HepG2 (cell line): ENCODE measurements around the gene OLR1. TPM values are rescaled to one million over a fixed set of nuclear protein-coding genes. Genes with fewer than 3 reads are reported as not detected.

ENCODE experiments used
- ATAC-seq: fragments of 200-7000 bp; cut with Tn5 transposase; 3 replicates; pipeline ENCODE4 v1.9.1; 2020; ENCODE audit warnings: mild to moderate bottlenecking, moderate library complexity
- BruUV-seq: library from RNA; stranded (reverse); fragments of 400-500 nt; replicated peaks from 2 replicates; lab custom pipeline; 2021; lab: Mats Ljungman, UMichigan
- CTCF ChIA-PET: fragments of 300-600 bp; formaldehyde crosslinking; extraction: SDS; loops from one replicate; lab custom pipeline; 2021; ENCODE audit warnings: low total read pairs, inconsistent platforms, low intra/inter-chr PET ratio; lab: Yijun Ruan, JAX
- POLR2A ChIA-PET: fragments of 350-600 bp; sonication (Branson Sonifier 250); formaldehyde crosslinking; loops from one replicate; lab custom pipeline; 2020; ENCODE audit warnings: antibody characterized with exemption, inconsistent platforms; lab: Yijun Ruan, JAX
- DNase-seq: peaks from one replicate; pipeline ENCODE4 v3.0.0-alpha.2; 2015; ENCODE audit warnings: low spot score
- FAIRE-seq: peaks from 3 replicates; lab custom pipeline; 2011; peaks lifted over from hg19 to GRCh38; lab: Jason Lieb, UNC
- H2AFZ ChIP-seq: one replicate; pipeline ENCODE4 v1.6.1; 2011; ENCODE audit warnings: low read length, inconsistent platforms
- H3K27ac ChIP-seq: fragments of 300-600 bp; 3 replicates; pipeline ENCODE4 v1.8.0; 2011; ENCODE audit warnings: mixed run types, mild to moderate bottlenecking, mixed read lengths, low read length, inconsistent platforms; ENCODE audit not compliant: insufficient read depth; ENCODE audit errors: extremely low read length
- H3K27me3 ChIP-seq, 2 experiments: fragments of 200-600 bp in 1 of 2; 2 replicates in 1 of 2; 3 replicates in 1 of 2; pipeline versions ENCODE4 v1.6.0 to v1.8.0; 2011; ENCODE audit warnings: low read length in 2 of 2, mild to moderate bottlenecking in 2 of 2, moderate library complexity in 2 of 2, inconsistent platforms in 1 of 2; ENCODE audit not compliant: insufficient read depth in 2 of 2, control insufficient read depth in 1 of 2
- H3K36me3 ChIP-seq, 2 experiments: fragments of 200-600 bp in 1 of 2; replicated peaks in 1 of 2; 2 replicates in 1 of 2; 3 replicates in 1 of 2; pipeline versions ENCODE4 v1.5.1 to v1.8.0; 2011; ENCODE audit warnings: low read length in 2 of 2, inconsistent platforms in 1 of 2; ENCODE audit not compliant: insufficient read depth in 2 of 2, control insufficient read depth in 1 of 2
- H3K4me1 ChIP-seq: 2 replicates; pipeline ENCODE4 v1.5.1; 2012; ENCODE audit warnings: low read length, inconsistent platforms; ENCODE audit not compliant: insufficient read depth
- H3K4me2 ChIP-seq: 2 replicates; pipeline ENCODE4 v1.6.0; 2011; ENCODE audit warnings: low read depth, low read length, inconsistent platforms
- H3K4me3 ChIP-seq, 3 experiments: fragments of 200-600 bp in 1 of 3; sonication (generic), shearing (Covaris generic) in 1 of 3; replicated peaks in 1 of 3; 2 replicates each; pipeline ENCODE4 v1.5.1; 2011 to 2016; ENCODE audit warnings: low read length in 3 of 3, inconsistent platforms in 2 of 3, low read depth in 2 of 3, mild to moderate bottlenecking in 2 of 3, control low read depth in 1 of 3, mixed read lengths in 1 of 3; ENCODE audit not compliant: insufficient read depth in 1 of 3
- H3K79me2 ChIP-seq: one replicate; pipeline ENCODE4 v1.6.1; 2011; ENCODE audit warnings: low read length, inconsistent platforms; ENCODE audit not compliant: insufficient read depth
- H3K9ac ChIP-seq: 2 replicates; pipeline ENCODE4 v1.6.0; 2011; ENCODE audit warnings: mild to moderate bottlenecking, low read depth, low read length, inconsistent platforms; ENCODE audit not compliant: insufficient read depth
- H3K9me3 ChIP-seq: 2 replicates; pipeline ENCODE4 v1.5.1; 2012; ENCODE audit warnings: mild to moderate bottlenecking, low read length
- H4K20me1 ChIP-seq: 2 replicates; pipeline ENCODE4 v1.6.0; 2011; ENCODE audit warnings: inconsistent platforms, mild to moderate bottlenecking, low read length, moderate library complexity; ENCODE audit not compliant: insufficient read depth
- AGO1 ChIP-seq: fragments of 200-400 bp; formaldehyde crosslinking; IDR thresholded peaks from 2 replicates; pipeline ENCODE4 v1.6.1; 2017; ENCODE audit warnings: mild to moderate bottlenecking, low read depth, low read length, moderate library complexity; ENCODE audit not compliant: poor library complexity, severe bottlenecking
- ATF7-NPFF ChIP-seq: sonication (generic); formaldehyde crosslinking; IDR thresholded peaks from 2 replicates; pipeline ENCODE4 v1.8.1; 2023; ENCODE audit warnings: mild to moderate bottlenecking, low read depth, missing genetic modification reagents, moderate library complexity
- JUN ChIP-seq: sonication (generic); formaldehyde crosslinking; IDR thresholded peaks from 2 replicates; pipeline ENCODE4 v1.4.0; 2020; ENCODE audit warnings: mild to moderate bottlenecking, missing genetic modification reagents
- KMT2A ChIP-seq: sonication (generic); formaldehyde crosslinking; IDR thresholded peaks from 2 replicates; pipeline ENCODE4 v1.4.0; 2020; ENCODE audit warnings: missing genetic modification reagents
- NFE2L2 ChIP-seq: fragments of 150-350 bp; IDR thresholded peaks from 2 replicates; pipeline ENCODE4 v1.6.1; 2014; ENCODE audit warnings: low read length
- POLR2A ChIP-seq, 2 experiments: IDR thresholded peaks; 2 replicates each; pipeline ENCODE4 v1.6.1; 2011; ENCODE audit warnings: low read depth in 2 of 2, low read length in 2 of 2, mild to moderate bottlenecking in 1 of 2, moderate library complexity in 1 of 2; ENCODE audit not compliant: insufficient read depth in 1 of 2
- SCMH1 ChIP-seq: sonication (generic); formaldehyde crosslinking; IDR thresholded peaks from 2 replicates; pipeline ENCODE4 v1.9.0; 2021; ENCODE audit warnings: missing genetic modification reagents, mild to moderate bottlenecking, borderline replicate concordance
- ZFAT ChIP-seq: sonication (generic); formaldehyde crosslinking; conservative IDR thresholded peaks from 2 replicates; pipeline ENCODE4 v1.8.1; 2023; ENCODE audit warnings: missing genetic modification reagents, inconsistent platforms
- ZNF180 ChIP-seq: sonication (generic); formaldehyde crosslinking; IDR thresholded peaks from 2 replicates; pipeline ENCODE4 v1.4.0; 2020; ENCODE audit warnings: low read depth, missing genetic modification reagents, borderline replicate concordance
- ZNF253 ChIP-seq: sonication (generic); formaldehyde crosslinking; IDR thresholded peaks from 2 replicates; pipeline ENCODE4 v1.8.0; 2022; ENCODE audit warnings: mild to moderate bottlenecking, missing genetic modification reagents, borderline replicate concordance
- ZNF354B ChIP-seq: sonication (generic); formaldehyde crosslinking; IDR thresholded peaks from 2 replicates; pipeline ENCODE4 v1.8.0; 2022; ENCODE audit warnings: mild to moderate bottlenecking, missing genetic modification reagents
- ZNF562 ChIP-seq: sonication (generic); formaldehyde crosslinking; IDR thresholded peaks from 2 replicates; pipeline ENCODE4 v1.8.0; 2022; ENCODE audit warnings: missing genetic modification reagents, borderline replicate concordance
- WGBS: methylation state at CpG from one replicate; pipeline ENCODE4 v1.1.6; 2017; ENCODE audit warnings: low lambda C conversion rate; 5-methylcytosine and 5-hydroxymethylcytosine counted together
- in situ Hi-C: cut with HindIII; loops from 2 replicates; pipeline ENCODE4 v1.10.0; 2017; ENCODE audit warnings: low pct_unique_long_range_greater_than_20kb; ENCODE audit not compliant: extremely low pct_ligation_motif_present
- intact Hi-C: fragments of 100-400 bp; cut with micrococcal nuclease; formaldehyde crosslinking; loops from one replicate; pipeline ENCODE4 v1.10.0; 2022; ENCODE audit not compliant: unreplicated experiment
- polyA plus RNA-seq, 8 experiments: library from polyadenylated mRNA; depleted of rRNA in 3 of 8; stranded (reverse) in 7 of 8; unstranded in 1 of 8; fragments of >200 nt; fragmentation: Illumina TruSeq in 4 of 8; extraction: Trizol in 4 of 8; gene quantifications; 2 replicates each; pipeline versions ENCODE4 v1.2.1 to v1.2.3, GENCODE V29; 2011 to 2016; ENCODE audit warnings: low read depth in 4 of 8, missing spikeins in 1 of 8, mixed read lengths in 1 of 8; ENCODE audit not compliant: insufficient read depth in 1 of 8
- total RNA-seq, 5 experiments: library from RNA; depleted of rRNA; stranded (reverse); fragments of >200 nt; fragmentation: Illumina TruSeq; extraction: Trizol; gene quantifications; 2 replicates each; pipeline ENCODE4 v1.2.3, GENCODE V29; 2016; ENCODE audit warnings: low read depth in 1 of 5
- TF ChIP-seq, protein P1 (sequence below), 2 experiments: IDR thresholded peaks; 2 replicates each; pipeline ENCODE4 v1.6.1; 2011 to 2012; ENCODE audit warnings: low read length in 2 of 2, borderline replicate concordance in 1 of 2, low read depth in 1 of 2, mild to moderate bottlenecking in 1 of 2, moderate library complexity in 1 of 2
- TF ChIP-seq, protein P2 (sequence below): sonication (generic); formaldehyde crosslinking; IDR thresholded peaks from 2 replicates; pipeline ENCODE4 v1.4.0; 2020; ENCODE audit warnings: mild to moderate bottlenecking, missing genetic modification reagents, borderline replicate concordance

OLR1 gene
- total and polyA plus RNA-seq, 2 of the 13 experiments (the other 11 are each of a cell fraction or from before 2014, with no cell fraction given), result not detected

DNA sequence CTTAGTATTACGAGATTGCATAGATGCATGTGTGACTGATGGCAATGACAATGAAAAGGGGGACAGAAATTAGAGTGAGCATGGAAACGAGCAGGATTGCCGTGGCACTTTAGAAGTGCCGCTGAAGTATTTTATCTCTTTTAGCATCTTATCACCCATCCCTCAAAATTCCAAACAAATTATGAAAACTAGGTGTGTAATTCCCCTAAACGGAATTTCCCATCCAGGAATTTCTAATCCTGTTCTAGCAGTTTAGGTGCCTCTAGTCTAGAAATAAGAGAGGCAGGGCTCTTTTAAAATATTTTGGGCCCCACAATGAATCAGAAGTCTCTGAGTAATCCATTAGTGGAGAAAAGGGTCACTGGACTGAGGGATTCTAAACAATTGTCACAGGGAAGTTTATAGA is 7.8 kb upstream of the OLR1 start:
- H2AFZ ChIP-seq, result no peak overlapping the region
- in situ Hi-C loops, result no loop called here
- H3K9me3 ChIP-seq, result no peaks in the 10 kb centered on the region
- H3K27me3 ChIP-seq, result no peaks in the 10 kb centered on the region
- H3K4me2 ChIP-seq, result no peak overlapping the region
- no TSS peak for BruUV-seq
- WGBS, result 14% methylated on average over 5 of the region's 5 CpGs
- no peak for DNase-seq
- no peak overlapping the region for H3K4me3 ChIP-seq
- H3K36me3 ChIP-seq, result no peaks in the 10 kb centered on the region
- no peak for FAIRE-seq
- POLR2A ChIA-PET, result no interaction called here
- H3K79me2 ChIP-seq, result no peaks in the 10 kb centered on the region
- TF ChIP-seq AGO1, result no peak
- TF ChIP-seq JUN (CRISPR knock-in tag), result no peak
- TF ChIP-seq, protein P1, sequence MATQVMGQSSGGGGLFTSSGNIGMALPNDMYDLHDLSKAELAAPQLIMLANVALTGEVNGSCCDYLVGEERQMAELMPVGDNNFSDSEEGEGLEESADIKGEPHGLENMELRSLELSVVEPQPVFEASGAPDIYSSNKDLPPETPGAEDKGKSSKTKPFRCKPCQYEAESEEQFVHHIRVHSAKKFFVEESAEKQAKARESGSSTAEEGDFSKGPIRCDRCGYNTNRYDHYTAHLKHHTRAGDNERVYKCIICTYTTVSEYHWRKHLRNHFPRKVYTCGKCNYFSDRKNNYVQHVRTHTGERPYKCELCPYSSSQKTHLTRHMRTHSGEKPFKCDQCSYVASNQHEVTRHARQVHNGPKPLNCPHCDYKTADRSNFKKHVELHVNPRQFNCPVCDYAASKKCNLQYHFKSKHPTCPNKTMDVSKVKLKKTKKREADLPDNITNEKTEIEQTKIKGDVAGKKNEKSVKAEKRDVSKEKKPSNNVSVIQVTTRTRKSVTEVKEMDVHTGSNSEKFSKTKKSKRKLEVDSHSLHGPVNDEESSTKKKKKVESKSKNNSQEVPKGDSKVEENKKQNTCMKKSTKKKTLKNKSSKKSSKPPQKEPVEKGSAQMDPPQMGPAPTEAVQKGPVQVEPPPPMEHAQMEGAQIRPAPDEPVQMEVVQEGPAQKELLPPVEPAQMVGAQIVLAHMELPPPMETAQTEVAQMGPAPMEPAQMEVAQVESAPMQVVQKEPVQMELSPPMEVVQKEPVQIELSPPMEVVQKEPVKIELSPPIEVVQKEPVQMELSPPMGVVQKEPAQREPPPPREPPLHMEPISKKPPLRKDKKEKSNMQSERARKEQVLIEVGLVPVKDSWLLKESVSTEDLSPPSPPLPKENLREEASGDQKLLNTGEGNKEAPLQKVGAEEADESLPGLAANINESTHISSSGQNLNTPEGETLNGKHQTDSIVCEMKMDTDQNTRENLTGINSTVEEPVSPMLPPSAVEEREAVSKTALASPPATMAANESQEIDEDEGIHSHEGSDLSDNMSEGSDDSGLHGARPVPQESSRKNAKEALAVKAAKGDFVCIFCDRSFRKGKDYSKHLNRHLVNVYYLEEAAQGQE (IDR thresholded peaks at IDR 0.05; ENCODE audit: borderline replicate concordance in 1 of 2, low read depth in 1 of 2, low read length in 2 of 2), result no peak
- no peak for TF ChIP-seq ZNF354B
- TF ChIP-seq ZFAT (CRISPR knock-in tag), result no peak
- no peak for TF ChIP-seq ZNF253 (CRISPR knock-in tag)
- no peak for TF ChIP-seq NFE2L2
- TF ChIP-seq ZNF180, result no peak
- TF ChIP-seq SCMH1 (CRISPR knock-in tag), result no peak
- TF ChIP-seq POLR2A (IDR thresholded peaks at IDR 0.05; ENCODE audit: insufficient read depth in 1 of 2, low read depth in 2 of 2, low read length in 2 of 2), result no peak
- TF ChIP-seq ZNF562, result no peak
- no peak for TF ChIP-seq KMT2A (CRISPR knock-in tag)
- TF ChIP-seq, protein P2, sequence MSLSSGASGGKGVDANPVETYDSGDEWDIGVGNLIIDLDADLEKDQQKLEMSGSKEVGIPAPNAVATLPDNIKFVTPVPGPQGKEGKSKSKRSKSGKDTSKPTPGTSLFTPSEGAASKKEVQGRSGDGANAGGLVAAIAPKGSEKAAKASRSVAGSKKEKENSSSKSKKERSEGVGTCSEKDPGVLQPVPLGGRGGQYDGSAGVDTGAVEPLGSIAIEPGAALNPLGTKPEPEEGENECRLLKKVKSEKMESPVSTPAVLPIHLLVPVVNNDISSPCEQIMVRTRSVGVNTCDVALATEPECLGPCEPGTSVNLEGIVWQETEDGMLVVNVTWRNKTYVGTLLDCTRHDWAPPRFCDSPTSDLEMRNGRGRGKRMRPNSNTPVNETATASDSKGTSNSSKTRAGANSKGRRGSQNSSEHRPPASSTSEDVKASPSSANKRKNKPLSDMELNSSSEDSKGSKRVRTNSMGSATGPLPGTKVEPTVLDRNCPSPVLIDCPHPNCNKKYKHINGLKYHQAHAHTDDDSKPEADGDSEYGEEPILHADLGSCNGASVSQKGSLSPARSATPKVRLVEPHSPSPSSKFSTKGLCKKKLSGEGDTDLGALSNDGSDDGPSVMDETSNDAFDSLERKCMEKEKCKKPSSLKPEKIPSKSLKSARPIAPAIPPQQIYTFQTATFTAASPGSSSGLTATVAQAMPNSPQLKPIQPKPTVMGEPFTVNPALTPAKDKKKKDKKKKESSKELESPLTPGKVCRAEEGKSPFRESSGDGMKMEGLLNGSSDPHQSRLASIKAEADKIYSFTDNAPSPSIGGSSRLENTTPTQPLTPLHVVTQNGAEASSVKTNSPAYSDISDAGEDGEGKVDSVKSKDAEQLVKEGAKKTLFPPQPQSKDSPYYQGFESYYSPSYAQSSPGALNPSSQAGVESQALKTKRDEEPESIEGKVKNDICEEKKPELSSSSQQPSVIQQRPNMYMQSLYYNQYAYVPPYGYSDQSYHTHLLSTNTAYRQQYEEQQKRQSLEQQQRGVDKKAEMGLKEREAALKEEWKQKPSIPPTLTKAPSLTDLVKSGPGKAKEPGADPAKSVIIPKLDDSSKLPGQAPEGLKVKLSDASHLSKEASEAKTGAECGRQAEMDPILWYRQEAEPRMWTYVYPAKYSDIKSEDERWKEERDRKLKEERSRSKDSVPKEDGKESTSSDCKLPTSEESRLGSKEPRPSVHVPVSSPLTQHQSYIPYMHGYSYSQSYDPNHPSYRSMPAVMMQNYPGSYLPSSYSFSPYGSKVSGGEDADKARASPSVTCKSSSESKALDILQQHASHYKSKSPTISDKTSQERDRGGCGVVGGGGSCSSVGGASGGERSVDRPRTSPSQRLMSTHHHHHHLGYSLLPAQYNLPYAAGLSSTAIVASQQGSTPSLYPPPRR (CRISPR knock-in tag), result no peak
- TF ChIP-seq ATF7-NPFF (CRISPR knock-in tag), result no peak
- TF ChIP-seq, all 625 proteins: peak for 0
- H3K27ac ChIP-seq, result no peak overlapping the region
- intact Hi-C loops, result no loop called here
- CTCF ChIA-PET, result no interaction called here
- no peak overlapping the region for H3K9ac ChIP-seq
- no peak for ATAC-seq
- no peaks in the 10 kb centered on the region for H3K4me1 ChIP-seq
- no peaks in the 10 kb centered on the region for H4K20me1 ChIP-seq
